HG03280 (cell line): ENCODE data around the gene RBM47.

Source experiments
- ATAC-seq: cut with Tn5 transposase; IDR thresholded peaks from one replicate; pipeline ENCODE4 v1.9.1; 2021; ENCODE audit warnings: mild to moderate bottlenecking, moderate library complexity; ENCODE audit not compliant: unreplicated experiment

The RBM47 gene

GRCh38 chr4:40626183-40626990, 3.3 kb downstream of the RBM47 start:
- ATAC-seq: no peak

DNA sequence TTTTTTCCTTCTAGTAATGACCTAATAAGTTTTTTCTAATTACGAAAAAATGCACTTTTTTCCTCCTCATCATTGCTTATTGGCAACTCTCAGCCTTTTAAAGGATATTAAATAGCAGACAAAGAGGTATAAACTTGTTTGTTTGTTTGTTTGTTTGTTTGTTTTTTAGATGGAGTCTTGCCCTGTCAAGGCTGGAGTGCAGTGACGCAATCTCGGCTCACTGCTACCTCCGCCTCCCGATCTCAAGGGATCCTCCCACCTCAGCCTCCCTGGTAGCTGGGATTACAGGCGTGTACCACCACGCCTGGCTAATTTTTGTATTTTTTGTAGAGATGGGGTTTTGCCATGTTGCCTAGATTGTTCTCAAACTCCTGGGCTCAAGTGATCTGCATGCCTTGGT, 6.0 kb downstream of the RBM47 start:
- ATAC-seq: no peak

GRCh38 chr4:40622913-40623312, 6.8 kb downstream of the RBM47 start:
- ATAC-seq: no peak

- ATAC-seq: peak; percentile 55
These were observed 7.8 kb downstream of the RBM47 start for GRCh38 chr4:40621592-40622512.

GRCh38 chr4:40621229-40621591, 8.5 kb downstream of the RBM47 start:
- peak; percentile 34 for ATAC-seq

GRCh38 chr4:40619600-40619999, 10.1 kb downstream of the RBM47 start:
- no peak for ATAC-seq

GRCh38 chr4:40617872-40618271, 11.8 kb downstream of the RBM47 start:
- ATAC-seq: no peak

GRCh38 chr4:40614031-40614430, 15.6 kb downstream of the RBM47 start:
- ATAC-seq: no peak

DNA sequence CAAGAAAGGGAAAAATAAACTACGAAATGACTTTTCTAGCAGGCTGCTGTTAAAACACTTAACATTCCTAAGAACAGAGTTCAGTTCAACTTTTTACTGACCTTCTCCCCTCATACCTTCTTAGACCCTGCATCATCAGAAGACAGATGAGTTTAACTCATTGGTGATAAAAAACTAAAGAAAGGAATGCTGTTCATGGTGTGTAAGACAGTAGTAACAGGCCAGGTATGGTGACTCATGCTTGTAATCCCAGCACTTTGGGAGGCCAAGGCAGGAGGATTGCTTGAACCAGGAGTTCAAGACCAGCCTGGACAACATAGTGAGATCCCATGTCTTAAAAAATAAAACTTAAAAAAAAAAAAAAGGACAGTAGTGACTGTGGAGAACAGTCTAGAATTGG, 16.2 kb downstream of the RBM47 start:
- ATAC-seq: no peak

DNA sequence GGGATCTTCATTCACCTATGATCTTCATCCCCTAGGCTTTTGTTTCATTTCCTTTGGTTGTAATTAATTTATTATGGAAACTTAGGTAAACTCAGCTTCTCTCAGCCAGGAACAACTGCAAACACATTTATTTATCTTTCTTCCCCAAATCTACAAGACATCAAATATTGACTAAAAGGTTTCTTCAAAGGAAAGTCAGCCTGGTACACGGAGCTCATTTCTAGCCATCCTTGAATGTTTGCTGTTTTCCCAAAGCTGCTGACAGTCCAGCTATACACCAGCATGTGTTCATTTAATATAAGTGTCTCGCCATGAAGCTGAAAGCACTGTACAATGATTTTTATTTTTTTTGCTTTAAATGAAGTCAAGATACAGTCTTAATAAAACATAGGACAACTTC, 16.8 kb downstream of the RBM47 start:
- no peak for ATAC-seq

GRCh38 chr4:40612283-40612682, 17.4 kb downstream of the RBM47 start:
- ATAC-seq: no peak

GRCh38 chr4:40608628-40609027, 21.0 kb downstream of the RBM47 start:
- ATAC-seq: no peak

- no peak for ATAC-seq
These were observed 22.4 kb downstream of the RBM47 start for GRCh38 chr4:40607221-40607620.

DNA sequence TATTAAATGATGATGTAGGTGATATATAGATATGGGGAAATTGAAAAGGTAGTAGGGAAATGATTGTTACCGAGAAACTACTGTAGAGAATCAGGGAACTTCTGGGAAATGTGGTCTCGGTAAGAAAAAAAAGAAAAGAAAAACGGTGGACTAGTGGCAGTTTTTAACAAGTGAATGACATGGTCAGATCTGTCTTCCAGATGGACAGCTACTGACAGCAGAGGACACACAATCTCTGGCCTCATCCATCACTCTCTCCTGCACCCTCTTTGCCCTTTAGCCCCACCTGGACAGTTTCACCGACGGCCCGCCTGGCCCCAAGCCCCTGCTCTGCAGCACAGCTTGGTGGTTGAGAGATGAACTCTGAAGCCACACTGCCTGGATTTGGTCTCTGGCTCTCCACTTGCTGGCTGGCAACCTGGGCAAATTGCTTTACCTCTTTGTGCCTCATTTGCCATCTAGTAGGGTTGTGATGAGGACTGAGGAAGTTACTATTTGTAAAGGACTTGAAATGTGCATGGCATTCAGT, 23.4 kb downstream of the RBM47 start:
- no peak for ATAC-seq

DNA sequence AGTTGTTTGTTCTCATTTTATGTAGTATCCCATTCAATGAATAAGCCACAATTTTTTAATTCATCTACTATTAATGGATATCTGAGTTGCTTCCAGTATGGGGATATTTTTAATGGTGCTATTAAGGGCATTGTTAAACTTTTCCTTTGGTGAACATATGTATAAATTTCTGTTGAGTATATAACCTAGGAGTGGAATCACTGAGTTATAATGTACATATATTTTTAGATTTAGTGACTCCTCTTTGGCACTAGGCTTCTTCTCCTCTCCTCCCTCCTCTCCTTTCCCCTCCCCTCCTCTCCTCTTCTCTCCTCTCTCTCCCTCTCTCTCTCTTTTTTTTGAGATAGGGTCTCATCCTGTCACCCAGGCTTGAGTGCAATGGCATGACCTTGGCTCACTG, 26.4 kb downstream of the RBM47 start:
- ATAC-seq: no peak

- ATAC-seq: no peak
These were observed 28.0 kb downstream of the RBM47 start for GRCh38 chr4:40601641-40602040.

GRCh38 chr4:40600850-40601249, 28.8 kb downstream of the RBM47 start:
- no peak for ATAC-seq

DNA sequence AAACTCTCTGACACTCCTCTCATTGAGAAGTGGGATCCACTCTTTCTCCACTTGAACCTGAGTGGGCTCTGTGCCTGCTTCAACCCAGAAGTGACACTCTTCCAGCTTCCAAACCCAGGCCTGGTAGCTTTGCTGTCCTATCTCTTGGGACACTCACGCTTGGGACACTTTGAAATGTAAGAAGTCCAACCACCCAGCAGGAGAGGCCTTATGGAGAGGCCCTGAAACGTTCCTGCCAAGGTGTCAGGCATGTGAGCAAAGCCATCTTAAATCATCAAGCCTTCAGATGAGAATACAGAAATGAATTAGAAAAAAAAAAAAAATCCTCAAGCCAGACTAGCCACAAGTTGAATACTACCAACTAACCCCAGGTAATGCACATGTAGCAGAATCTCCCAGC, 30.2 kb downstream of the RBM47 start:
- ATAC-seq: no peak

DNA sequence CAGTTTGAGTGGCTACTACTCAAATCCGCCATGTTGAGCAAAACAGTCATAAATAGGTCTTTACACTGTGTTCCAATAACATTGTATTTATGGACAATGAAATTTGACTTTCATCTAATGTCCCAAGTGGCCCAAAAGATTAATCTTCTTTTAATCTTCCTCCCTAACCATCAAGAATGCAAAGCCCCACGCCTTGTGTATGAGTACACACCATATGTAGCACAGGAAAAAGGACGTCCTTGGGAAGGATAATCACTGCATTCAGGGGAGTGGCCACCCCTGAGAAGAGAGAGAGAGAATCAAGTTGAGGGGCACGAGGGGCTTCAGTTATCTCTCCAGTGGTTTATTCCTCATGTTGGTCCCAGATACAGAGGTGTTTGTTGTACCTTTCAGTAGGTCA, 33.1 kb downstream of the RBM47 start:
- ATAC-seq: no peak

- no peak for ATAC-seq
These were observed 33.7 kb downstream of the RBM47 start for GRCh38 chr4:40595981-40596380.

- ATAC-seq: no peak
These were observed 35.1 kb downstream of the RBM47 start for GRCh38 chr4:40594261-40595178.
